GM23338 (cell line): ENCODE data around the gene C2CD4B. TPM values are rescaled to one million over a fixed set of nuclear protein-coding genes. Genes with fewer than 3 reads are reported as not detected.

Experiments used
- ATAC-seq: fragments of 200-7000 bp; cut with Tn5 transposase; 3 replicates; pipeline ENCODE4 v1.9.1; 2020
- DNase-seq: peaks from one replicate; pipeline ENCODE4 v3.0.0-alpha.2; 2015; ENCODE audit warnings: low spot score
- H2AFZ ChIP-seq: fragments of 200-600 bp; sonication (generic); 2 replicates; pipeline ENCODE4 v1.8.0; 2016; ENCODE audit warnings: antibody characterized with exemption, mild to moderate bottlenecking, moderate library complexity
- H3F3A ChIP-seq: fragments of 200-600 bp; sonication (generic); replicated peaks from 2 replicates; pipeline ENCODE4 v1.8.0; 2017; ENCODE audit warnings: antibody characterized with exemption, mixed run types, low read depth
- H3K27ac ChIP-seq: fragments of 200-600 bp; sonication (generic); 2 replicates; pipeline ENCODE4 v1.6.1; 2016; ENCODE audit warnings: low read depth
- H3K27me3 ChIP-seq: fragments of 200-600 bp; sonication (generic); 2 replicates; pipeline ENCODE4 v1.8.0; 2016; ENCODE audit warnings: mild to moderate bottlenecking, mixed run types, moderate library complexity; ENCODE audit not compliant: insufficient read depth
- H3K36me3 ChIP-seq: fragments of 200-600 bp; sonication (generic); 2 replicates; pipeline ENCODE4 v1.8.0; 2016; ENCODE audit warnings: mild to moderate bottlenecking; ENCODE audit not compliant: insufficient read depth
- H3K4me1 ChIP-seq: fragments of 200-600 bp; sonication (generic); 2 replicates; pipeline ENCODE4 v1.8.0; 2016; ENCODE audit warnings: mild to moderate bottlenecking, moderate library complexity; ENCODE audit not compliant: insufficient read depth
- H3K4me2 ChIP-seq: fragments of 200-600 bp; sonication (generic); 2 replicates; pipeline ENCODE4 v1.7.1; 2017; ENCODE audit warnings: mixed run types
- H3K4me3 ChIP-seq: fragments of 200-600 bp; sonication (generic); 2 replicates; pipeline ENCODE4 v1.6.1; 2016; ENCODE audit warnings: mixed run types
- H3K79me2 ChIP-seq: fragments of 200-600 bp; sonication (generic); replicated peaks from 2 replicates; pipeline ENCODE4 v1.8.0; 2017; ENCODE audit warnings: mild to moderate bottlenecking; ENCODE audit not compliant: insufficient read depth
- H3K9me2 ChIP-seq: fragments of 200-600 bp; sonication (generic); 2 replicates; pipeline ENCODE4 v1.8.0; 2017; ENCODE audit not compliant: insufficient read depth
- H4K20me1 ChIP-seq: fragments of 200-600 bp; sonication (generic); replicated peaks from 2 replicates; pipeline ENCODE4 v1.8.0; 2017; ENCODE audit warnings: mild to moderate bottlenecking; ENCODE audit not compliant: insufficient read depth
- H3K27ac Mint-ChIP-seq: 2 replicates; pipeline ENCODE4 v1.8.0; 2020; ENCODE audit warnings: inconsistent platforms, mild to moderate bottlenecking, moderate library complexity, mixed read lengths
- H3K27me3 Mint-ChIP-seq: 3 replicates; pipeline ENCODE4 v1.8.0; 2022; ENCODE audit warnings: low read depth, mild to moderate bottlenecking, moderate library complexity, mixed read lengths, inconsistent platforms; ENCODE audit not compliant: insufficient read depth, poor library complexity
- H3K36me3 Mint-ChIP-seq: 3 replicates; pipeline ENCODE4 v1.8.0; 2021; ENCODE audit warnings: low read depth, mild to moderate bottlenecking, inconsistent platforms, moderate library complexity, mixed read lengths
- H3K4me1 Mint-ChIP-seq: 3 replicates; pipeline ENCODE4 v1.8.0; 2020; ENCODE audit warnings: mild to moderate bottlenecking, inconsistent platforms, mixed read lengths
- H3K4me3 Mint-ChIP-seq: 3 replicates; pipeline ENCODE4 v1.8.0; 2021; ENCODE audit warnings: moderate library complexity, mild to moderate bottlenecking, inconsistent platforms, mixed read lengths
- H3K9me3 Mint-ChIP-seq: 3 replicates; pipeline ENCODE4 v1.8.0; 2020; ENCODE audit warnings: moderate library complexity, mild to moderate bottlenecking, inconsistent platforms, mixed read lengths
- CREB1 ChIP-seq: fragments of 250-450 bp; sonication (Bioruptor Pico); IDR thresholded peaks from 2 replicates; pipeline ENCODE4 v1.5.0; 2020; ENCODE audit warnings: low read depth, mild to moderate bottlenecking, moderate library complexity
- CTCF ChIP-seq, 2 experiments: fragments of 200-600 bp in 1 of 2; sonication (generic) in 1 of 2; conservative IDR thresholded peaks; 2 replicates each; pipeline versions ENCODE4 v1.5.1 to v1.6.1; 2016 to 2017; ENCODE audit warnings: antibody characterized with exemption in 2 of 2, low read depth in 2 of 2, mild to moderate bottlenecking in 2 of 2, moderate library complexity in 1 of 2
- EZH2 ChIP-seq: fragments of 200-600 bp; sonication (generic); IDR thresholded peaks from one replicate; pipeline ENCODE4 v1.8.0; 2017; ENCODE audit warnings: antibody characterized with exemption, mild to moderate bottlenecking, low read depth; ENCODE audit not compliant: unreplicated experiment
- EZH2phosphoT487 ChIP-seq: fragments of 200-600 bp; sonication (generic); IDR thresholded peaks from one replicate; pipeline ENCODE4 v1.8.1; 2018; ENCODE audit warnings: antibody characterized with exemption; ENCODE audit not compliant: unreplicated experiment
- JUNB ChIP-seq: IDR thresholded peaks from one replicate; pipeline ENCODE4 v1.6.1; 2016; ENCODE audit warnings: antibody characterized with exemption; ENCODE audit not compliant: unreplicated experiment
- NANOG ChIP-seq: IDR thresholded peaks from 2 replicates; pipeline ENCODE4 v1.6.1; 2016; ENCODE audit warnings: antibody characterized with exemption, borderline replicate concordance
- POLR2AphosphoS5 ChIP-seq: IDR thresholded peaks from 2 replicates; pipeline ENCODE4 v1.6.1; 2016; ENCODE audit warnings: antibody characterized with exemption, low read depth
- REST ChIP-seq: IDR thresholded peaks from one replicate; pipeline ENCODE4 v1.6.1; 2018; ENCODE audit warnings: antibody characterized with exemption; ENCODE audit not compliant: unreplicated experiment
- STAT1 ChIP-seq: IDR thresholded peaks from one replicate; pipeline ENCODE4 v1.6.1; 2016; ENCODE audit warnings: antibody characterized with exemption; ENCODE audit not compliant: unreplicated experiment
- ZNF114 ChIP-seq: fragments of 250-450 bp; sonication (Bioruptor Pico); IDR thresholded peaks from 2 replicates; pipeline ENCODE4 v1.5.0; 2020; ENCODE audit warnings: mild to moderate bottlenecking, moderate library complexity
- ZNF331 ChIP-seq: fragments of 250-450 bp; sonication (Bioruptor Pico); IDR thresholded peaks from 2 replicates; pipeline ENCODE4 v1.5.0; 2020; ENCODE audit warnings: low read depth, mild to moderate bottlenecking, moderate library complexity
- ZNF462 ChIP-seq: fragments of 250-450 bp; sonication (Bioruptor Pico); IDR thresholded peaks from 2 replicates; pipeline ENCODE4 v1.5.0; 2020; ENCODE audit warnings: mild to moderate bottlenecking, moderate library complexity
- polyA plus RNA-seq: library from polyadenylated mRNA; unstranded; fragments of >200 nt; fragmentation: Nextera tagmentation; extraction: Ambion mirVana; gene quantifications from 2 replicates; pipeline ENCODE4 v1.2.1, GENCODE V29; 2016
- total RNA-seq: library from RNA; depleted of rRNA; stranded (reverse); fragments of >200 nt; shearing (Covaris generic); gene quantifications from 2 replicates; pipeline ENCODE4 v1.2.3, GENCODE V29; 2014
- TF ChIP-seq, protein P1 (sequence below): IDR thresholded peaks from 2 replicates; pipeline ENCODE4 v1.6.1; 2016; ENCODE audit warnings: antibody characterized with exemption

C2CD4B gene
- total and polyA plus RNA-seq, 2 experiments from 2014 or later = 1.5 TPM; not detected in 1

GRCh38 chr15:62147551-62147950, 17.5 kb downstream of the C2CD4B start:
- no peak for DNase-seq
- peaks cover 5% of the 10 kb centered on the region for H3K27me3 Mint-ChIP-seq
- no peak overlapping the region for H3K27ac ChIP-seq
- no peaks in the 10 kb centered on the region for H3K79me2 ChIP-seq
- no peak for TF ChIP-seq EZH2
- TF ChIP-seq POLR2AphosphoS5 = no peak
- TF ChIP-seq EZH2phosphoT487 = no peak
- no peak for TF ChIP-seq STAT1
- TF ChIP-seq ZNF462 (CRISPR knock-in tag) = no peak
- no peak for TF ChIP-seq JUNB
- no peak for TF ChIP-seq CREB1
- no peak for TF ChIP-seq CTCF (conservative IDR thresholded peaks at IDR 0.05; ENCODE audit: low read depth in 2 of 2)
- TF ChIP-seq ZNF114 (CRISPR knock-in tag) = no peak
- no peak for TF ChIP-seq REST
- TF ChIP-seq NANOG = no peak
- TF ChIP-seq ZNF331 (CRISPR knock-in tag) = no peak
- TF ChIP-seq, protein P1, sequence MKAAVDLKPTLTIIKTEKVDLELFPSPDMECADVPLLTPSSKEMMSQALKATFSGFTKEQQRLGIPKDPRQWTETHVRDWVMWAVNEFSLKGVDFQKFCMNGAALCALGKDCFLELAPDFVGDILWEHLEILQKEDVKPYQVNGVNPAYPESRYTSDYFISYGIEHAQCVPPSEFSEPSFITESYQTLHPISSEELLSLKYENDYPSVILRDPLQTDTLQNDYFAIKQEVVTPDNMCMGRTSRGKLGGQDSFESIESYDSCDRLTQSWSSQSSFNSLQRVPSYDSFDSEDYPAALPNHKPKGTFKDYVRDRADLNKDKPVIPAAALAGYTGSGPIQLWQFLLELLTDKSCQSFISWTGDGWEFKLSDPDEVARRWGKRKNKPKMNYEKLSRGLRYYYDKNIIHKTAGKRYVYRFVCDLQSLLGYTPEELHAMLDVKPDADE = no peak
- no peaks in the 10 kb centered on the region for H3K27me3 ChIP-seq
- no peaks in the 10 kb centered on the region for H3K36me3 ChIP-seq
- peaks cover 10% of the 10 kb centered on the region; the same call in 2 of the 3 replicates for H3K9me3 Mint-ChIP-seq
- ATAC-seq = no peak
- no peaks in the 10 kb centered on the region for H3K4me1 ChIP-seq
- H2AFZ ChIP-seq = no peak overlapping the region
- H3K36me3 Mint-ChIP-seq = peaks cover 8% of the 10 kb centered on the region; the same call in 2 of the 3 replicates
- no peak overlapping the region for H3K4me3 Mint-ChIP-seq
- no peak overlapping the region for H3K27ac Mint-ChIP-seq
- no peak overlapping the region for H3K4me3 ChIP-seq
- H3K9me2 ChIP-seq = peaks cover 7% of the 10 kb centered on the region; the same call in 1 of the 2 replicates
- H4K20me1 ChIP-seq = no peaks in the 10 kb centered on the region
- H3F3A ChIP-seq = no peaks in the 10 kb centered on the region
- peaks cover 6% of the 10 kb centered on the region for H3K4me1 Mint-ChIP-seq
- H3K4me2 ChIP-seq = no peak overlapping the region
